HL-60 (cell line): ENCODE results near the gene NDRG4.

Source experiments
- DNase-seq, 2 experiments: peaks; one replicate each; pipeline ENCODE4 v3.0.0-alpha.2; 2010 to 2020; ENCODE audit warnings: low read depth in 1 of 2, low spot score in 1 of 2
- H3K27ac ChIP-seq: fragments of 250-450 bp; sonication (Bioruptor Pico); replicated peaks from 2 replicates; pipeline ENCODE4 v1.5.1; 2020; ENCODE audit warnings: mild to moderate bottlenecking, moderate library complexity
- H3K27me3 ChIP-seq: fragments of 250-450 bp; sonication (Bioruptor Pico); 2 replicates; pipeline ENCODE4 v1.5.1; 2021; ENCODE audit warnings: mild to moderate bottlenecking, moderate library complexity; ENCODE audit not compliant: insufficient read depth, poor library complexity, severe bottlenecking
- H3K4me3 ChIP-seq: replicated peaks from 2 replicates; pipeline ENCODE4 v1.5.1; 2011; ENCODE audit warnings: mild to moderate bottlenecking, control low read depth, low read length; ENCODE audit not compliant: insufficient read depth
- GABPA ChIP-seq: IDR thresholded peaks from 2 replicates; pipeline ENCODE4 v1.6.1; 2012; ENCODE audit warnings: low read depth
- POLR2AphosphoS5 ChIP-seq: IDR thresholded peaks from 2 replicates; pipeline ENCODE4 v1.6.1; 2012; ENCODE audit warnings: low read depth
- SPI1 ChIP-seq: IDR thresholded peaks from 2 replicates; pipeline ENCODE4 v1.6.1; 2012; ENCODE audit warnings: low read depth, mild to moderate bottlenecking, borderline replicate concordance
- TF ChIP-seq, protein P1 (sequence below): IDR thresholded peaks from one replicate; pipeline ENCODE4 v1.5.1; 2011; ENCODE audit warnings: low read length, control low read depth, inconsistent platforms; ENCODE audit not compliant: insufficient read depth
- TF ChIP-seq, protein P2 (sequence below): IDR thresholded peaks from 2 replicates; pipeline ENCODE4 v1.6.1; 2012; ENCODE audit warnings: low read depth; ENCODE audit not compliant: insufficient replicate concordance

NDRG4 gene

DNA sequence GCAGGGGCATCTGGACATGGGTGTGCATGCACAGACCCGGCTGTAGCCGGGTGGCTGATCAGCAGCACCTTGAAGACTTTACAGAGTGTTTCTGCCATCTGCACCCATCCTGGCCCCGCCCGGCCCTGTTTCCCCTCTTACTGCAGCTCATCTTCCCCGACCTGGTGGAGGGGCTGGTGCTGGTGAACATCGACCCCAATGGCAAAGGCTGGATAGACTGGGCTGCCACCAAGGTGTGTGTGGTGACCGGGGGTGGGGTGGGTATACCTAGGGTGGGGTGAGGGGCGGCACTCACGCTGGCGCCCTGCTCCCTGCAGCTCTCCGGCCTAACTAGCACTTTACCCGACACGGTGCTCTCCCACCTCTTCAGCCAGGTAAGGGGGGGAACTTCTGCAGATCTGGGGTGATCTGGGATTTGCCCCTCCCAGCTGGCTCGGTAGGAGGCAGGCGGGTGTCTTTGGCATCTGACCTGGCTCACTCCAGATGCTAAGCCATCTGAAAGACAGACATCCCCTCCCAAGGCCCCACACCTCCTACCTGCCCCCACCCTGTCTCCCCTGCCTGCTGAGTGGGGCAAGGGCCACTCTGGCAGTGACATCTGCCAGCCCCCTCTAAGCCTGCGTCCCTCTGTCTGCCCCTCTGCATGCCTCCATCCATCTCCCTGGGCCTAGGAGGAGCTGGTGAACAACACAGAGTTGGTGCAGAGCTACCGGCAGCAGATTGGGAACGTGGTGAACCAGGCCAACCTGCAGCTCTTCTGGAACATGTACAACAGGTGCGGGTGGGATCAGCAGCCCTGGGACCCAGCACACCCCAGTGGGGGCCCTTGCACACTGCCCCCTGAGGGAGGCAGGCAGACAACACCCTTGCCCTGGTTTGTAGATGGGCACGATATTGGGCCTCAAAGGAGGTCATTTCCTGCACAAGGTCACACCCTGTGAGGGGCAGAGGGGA, 6.6 kb downstream of the NDRG4 start:
- no peak for DNase-seq

DNA sequence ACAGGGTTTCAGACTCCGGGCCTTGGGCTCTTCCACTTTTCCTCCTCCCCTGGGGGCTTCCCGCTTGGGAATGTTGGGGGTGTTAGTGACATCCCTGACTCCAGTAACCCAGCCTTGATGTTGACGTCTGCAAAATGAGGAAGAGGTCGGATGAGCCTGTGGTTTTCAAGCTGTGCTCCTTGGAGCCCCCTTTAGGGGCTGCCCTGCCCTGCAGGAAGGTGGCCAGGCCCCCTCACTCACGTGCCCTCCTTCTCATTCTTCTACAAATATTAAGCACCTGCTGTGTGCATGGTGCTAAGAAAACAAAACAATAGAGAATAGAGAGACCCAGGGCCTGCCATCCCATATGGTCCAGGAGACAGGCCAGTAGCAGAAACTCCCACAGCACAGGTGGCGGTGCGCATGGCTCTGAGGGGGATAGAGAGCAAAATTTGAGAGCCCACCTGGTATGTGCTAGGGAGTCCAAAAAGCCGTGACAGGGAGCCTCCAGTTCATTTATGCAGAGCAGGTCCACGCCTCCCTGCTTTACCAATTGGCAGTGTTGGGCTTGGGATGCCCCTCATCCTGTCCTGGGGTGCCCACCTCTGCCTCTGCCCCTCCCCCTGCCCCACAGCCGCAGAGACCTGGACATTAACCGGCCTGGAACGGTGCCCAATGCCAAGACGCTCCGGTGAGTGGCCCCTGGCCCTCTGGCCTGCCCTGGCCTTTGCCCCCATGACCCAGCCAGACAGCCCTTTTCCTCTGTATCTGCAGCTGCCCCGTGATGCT, 7.4 kb downstream of the NDRG4 start:
- Histone ChIP-seq H3K27me3 (peaks cover 4% of the 10 kb centered on the region), H3K27ac (no peak overlapping the region), H3K4me3 (no peak overlapping the region)
- TF ChIP-seq GABPA, result no peak
- TF ChIP-seq, protein P1, sequence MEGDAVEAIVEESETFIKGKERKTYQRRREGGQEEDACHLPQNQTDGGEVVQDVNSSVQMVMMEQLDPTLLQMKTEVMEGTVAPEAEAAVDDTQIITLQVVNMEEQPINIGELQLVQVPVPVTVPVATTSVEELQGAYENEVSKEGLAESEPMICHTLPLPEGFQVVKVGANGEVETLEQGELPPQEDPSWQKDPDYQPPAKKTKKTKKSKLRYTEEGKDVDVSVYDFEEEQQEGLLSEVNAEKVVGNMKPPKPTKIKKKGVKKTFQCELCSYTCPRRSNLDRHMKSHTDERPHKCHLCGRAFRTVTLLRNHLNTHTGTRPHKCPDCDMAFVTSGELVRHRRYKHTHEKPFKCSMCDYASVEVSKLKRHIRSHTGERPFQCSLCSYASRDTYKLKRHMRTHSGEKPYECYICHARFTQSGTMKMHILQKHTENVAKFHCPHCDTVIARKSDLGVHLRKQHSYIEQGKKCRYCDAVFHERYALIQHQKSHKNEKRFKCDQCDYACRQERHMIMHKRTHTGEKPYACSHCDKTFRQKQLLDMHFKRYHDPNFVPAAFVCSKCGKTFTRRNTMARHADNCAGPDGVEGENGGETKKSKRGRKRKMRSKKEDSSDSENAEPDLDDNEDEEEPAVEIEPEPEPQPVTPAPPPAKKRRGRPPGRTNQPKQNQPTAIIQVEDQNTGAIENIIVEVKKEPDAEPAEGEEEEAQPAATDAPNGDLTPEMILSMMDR, result peak; percentile 2
- TF ChIP-seq, protein P2, sequence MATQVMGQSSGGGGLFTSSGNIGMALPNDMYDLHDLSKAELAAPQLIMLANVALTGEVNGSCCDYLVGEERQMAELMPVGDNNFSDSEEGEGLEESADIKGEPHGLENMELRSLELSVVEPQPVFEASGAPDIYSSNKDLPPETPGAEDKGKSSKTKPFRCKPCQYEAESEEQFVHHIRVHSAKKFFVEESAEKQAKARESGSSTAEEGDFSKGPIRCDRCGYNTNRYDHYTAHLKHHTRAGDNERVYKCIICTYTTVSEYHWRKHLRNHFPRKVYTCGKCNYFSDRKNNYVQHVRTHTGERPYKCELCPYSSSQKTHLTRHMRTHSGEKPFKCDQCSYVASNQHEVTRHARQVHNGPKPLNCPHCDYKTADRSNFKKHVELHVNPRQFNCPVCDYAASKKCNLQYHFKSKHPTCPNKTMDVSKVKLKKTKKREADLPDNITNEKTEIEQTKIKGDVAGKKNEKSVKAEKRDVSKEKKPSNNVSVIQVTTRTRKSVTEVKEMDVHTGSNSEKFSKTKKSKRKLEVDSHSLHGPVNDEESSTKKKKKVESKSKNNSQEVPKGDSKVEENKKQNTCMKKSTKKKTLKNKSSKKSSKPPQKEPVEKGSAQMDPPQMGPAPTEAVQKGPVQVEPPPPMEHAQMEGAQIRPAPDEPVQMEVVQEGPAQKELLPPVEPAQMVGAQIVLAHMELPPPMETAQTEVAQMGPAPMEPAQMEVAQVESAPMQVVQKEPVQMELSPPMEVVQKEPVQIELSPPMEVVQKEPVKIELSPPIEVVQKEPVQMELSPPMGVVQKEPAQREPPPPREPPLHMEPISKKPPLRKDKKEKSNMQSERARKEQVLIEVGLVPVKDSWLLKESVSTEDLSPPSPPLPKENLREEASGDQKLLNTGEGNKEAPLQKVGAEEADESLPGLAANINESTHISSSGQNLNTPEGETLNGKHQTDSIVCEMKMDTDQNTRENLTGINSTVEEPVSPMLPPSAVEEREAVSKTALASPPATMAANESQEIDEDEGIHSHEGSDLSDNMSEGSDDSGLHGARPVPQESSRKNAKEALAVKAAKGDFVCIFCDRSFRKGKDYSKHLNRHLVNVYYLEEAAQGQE, result no peak
- TF ChIP-seq SPI1, result peak; percentile 89
- no peak for TF ChIP-seq POLR2AphosphoS5
- DNase-seq, result peak in 1 of 2 experiments; percentile 31

More for the DNA sequence above, 6.6 kb downstream of the NDRG4 start:
- TF ChIP-seq, protein P1, result no peak
- TF ChIP-seq POLR2AphosphoS5, result no peak
- no peak for TF ChIP-seq GABPA
- TF ChIP-seq, protein P2, result no peak
- no peak for TF ChIP-seq SPI1
- H3K27me3 ChIP-seq, result peaks cover 9% of the 10 kb centered on the region
- no peak overlapping the region for H3K27ac ChIP-seq
- no peak overlapping the region for H3K4me3 ChIP-seq

DNA sequence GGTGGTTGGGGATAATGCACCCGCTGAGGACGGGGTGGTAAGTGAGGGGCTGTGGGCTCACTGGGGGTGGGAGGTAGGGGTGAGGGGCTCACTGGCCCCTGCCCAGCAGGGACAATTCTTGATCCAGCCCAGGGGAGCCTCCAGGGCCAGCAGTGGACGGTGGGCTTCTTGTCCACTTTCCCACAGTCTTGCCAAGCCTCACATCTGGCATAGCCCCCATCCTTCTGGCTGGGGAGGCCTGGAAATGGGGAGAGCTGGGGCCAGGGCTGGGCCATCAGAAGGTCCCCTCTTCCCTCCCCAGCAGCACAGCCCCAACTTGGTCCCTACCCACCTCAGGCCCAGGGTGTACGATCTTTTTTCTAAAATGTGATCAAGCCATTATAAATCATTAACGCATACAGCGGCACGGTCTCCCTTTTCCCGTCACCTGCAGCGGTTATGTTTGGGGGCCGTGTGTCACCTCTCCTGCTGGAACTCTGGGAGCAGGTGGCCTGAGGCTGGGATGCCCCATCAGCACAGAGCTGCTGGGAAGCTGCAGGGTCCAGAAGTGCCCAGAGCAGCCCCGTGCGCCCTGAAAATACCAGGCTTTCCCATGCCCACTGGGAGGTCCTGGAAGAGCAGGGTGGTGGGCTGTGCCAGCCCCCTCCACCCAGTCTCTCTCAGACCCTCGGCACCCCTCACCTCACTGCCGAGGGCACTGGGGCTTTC, 8.2 kb downstream of the NDRG4 start:
- H3K27ac ChIP-seq, result no peak overlapping the region
- no peak overlapping the region for H3K4me3 ChIP-seq
- no peak for DNase-seq
- peaks cover 4% of the 10 kb centered on the region for H3K27me3 ChIP-seq
- TF ChIP-seq, protein P2, result no peak
- TF ChIP-seq GABPA (no peak), POLR2AphosphoS5 (no peak), SPI1 (no peak)
- TF ChIP-seq, protein P1, result no peak
